ENCODE measurements around the gene P2RX6.

The P2RX6 gene

DNA sequence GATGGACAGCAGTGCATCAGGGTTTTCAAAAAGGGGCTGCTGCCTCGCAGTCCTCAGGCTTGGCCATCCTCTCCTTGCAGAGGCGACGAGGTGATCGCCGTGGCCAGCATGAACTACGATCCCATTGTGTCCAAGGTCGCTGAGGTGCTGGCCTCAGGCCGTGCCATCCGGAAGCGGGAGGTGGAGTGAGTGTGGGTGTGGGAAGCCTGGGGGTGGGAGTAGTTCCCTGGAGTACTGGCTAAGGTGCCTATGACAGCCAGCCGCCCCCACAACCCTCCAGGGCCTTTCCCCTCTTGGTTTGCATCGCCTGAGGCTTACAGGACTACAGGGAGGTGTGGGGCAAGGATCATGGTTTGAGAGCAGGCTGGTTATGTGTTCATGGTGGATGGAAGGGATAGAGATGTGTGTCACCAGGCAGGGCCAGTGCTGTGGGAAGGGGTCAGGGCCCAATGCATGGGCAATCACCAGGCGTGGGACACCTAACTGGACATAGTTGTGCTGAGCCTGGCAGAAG, 35.0 kb upstream of the P2RX6 start:
- DNase-seq (ENCODE audit: low read depth in 2 of 2), result no peak

DNA sequence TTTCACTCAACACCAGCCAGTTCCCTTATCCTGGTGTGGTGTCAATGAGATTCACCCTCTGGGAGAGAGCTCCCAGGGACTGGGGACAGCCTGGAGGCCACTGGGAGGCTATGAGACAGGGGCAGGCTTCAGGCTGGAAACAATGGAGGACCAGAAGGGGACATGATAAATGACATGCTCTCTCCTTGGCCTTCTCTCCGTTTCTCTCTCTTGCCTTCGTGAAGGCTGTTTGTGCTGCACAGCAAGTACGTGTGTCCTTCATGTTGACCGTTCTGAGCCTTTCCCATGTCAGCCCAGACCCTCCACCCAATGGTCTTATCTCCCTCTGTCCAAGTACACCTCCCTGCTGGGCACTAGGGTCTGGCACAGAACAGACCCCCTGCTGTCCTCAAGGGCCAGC, 34.4 kb upstream of the P2RX6 start:
- no peak for DNase-seq (ENCODE audit: low read depth in 2 of 2)

DNA sequence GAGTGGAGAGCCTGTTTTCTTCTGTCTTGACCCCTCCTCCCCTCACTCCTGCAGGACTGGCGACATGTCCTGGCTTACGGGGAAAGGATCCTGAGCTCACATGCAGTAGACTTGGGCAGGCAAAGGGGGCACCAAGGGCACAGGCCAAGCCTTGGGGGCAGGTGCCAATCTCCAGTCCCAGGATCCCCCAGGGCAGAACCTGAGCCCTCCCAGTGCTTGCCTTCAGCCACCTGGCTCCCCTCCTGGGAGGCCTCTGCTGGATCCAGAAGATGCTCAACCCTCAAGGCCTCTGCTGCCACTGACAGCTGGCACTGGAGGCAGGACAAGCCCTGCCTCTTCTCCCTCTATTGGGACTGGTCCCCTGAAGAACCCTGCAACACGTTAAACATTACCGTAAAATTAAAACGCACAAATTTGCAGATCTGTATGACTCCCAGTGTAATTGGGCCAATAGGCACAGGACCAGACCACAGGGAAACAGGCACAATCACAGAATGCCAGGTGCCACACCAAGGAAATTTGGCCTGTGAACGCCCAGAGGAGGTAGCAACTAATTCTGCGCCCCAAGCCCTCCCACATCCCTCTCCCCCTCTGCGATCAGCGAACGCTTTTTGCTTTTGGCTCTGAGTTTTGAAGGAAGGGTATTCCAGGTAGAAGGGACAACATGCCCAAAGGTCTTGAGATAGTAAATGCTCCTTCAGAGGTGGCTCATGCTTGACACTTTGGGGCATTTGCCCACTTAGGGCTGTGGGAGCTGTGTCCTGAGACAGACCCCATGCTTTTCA, 33.8 kb upstream of the P2RX6 start:
- DNase-seq (ENCODE audit: low read depth in 2 of 2), result no peak

DNA sequence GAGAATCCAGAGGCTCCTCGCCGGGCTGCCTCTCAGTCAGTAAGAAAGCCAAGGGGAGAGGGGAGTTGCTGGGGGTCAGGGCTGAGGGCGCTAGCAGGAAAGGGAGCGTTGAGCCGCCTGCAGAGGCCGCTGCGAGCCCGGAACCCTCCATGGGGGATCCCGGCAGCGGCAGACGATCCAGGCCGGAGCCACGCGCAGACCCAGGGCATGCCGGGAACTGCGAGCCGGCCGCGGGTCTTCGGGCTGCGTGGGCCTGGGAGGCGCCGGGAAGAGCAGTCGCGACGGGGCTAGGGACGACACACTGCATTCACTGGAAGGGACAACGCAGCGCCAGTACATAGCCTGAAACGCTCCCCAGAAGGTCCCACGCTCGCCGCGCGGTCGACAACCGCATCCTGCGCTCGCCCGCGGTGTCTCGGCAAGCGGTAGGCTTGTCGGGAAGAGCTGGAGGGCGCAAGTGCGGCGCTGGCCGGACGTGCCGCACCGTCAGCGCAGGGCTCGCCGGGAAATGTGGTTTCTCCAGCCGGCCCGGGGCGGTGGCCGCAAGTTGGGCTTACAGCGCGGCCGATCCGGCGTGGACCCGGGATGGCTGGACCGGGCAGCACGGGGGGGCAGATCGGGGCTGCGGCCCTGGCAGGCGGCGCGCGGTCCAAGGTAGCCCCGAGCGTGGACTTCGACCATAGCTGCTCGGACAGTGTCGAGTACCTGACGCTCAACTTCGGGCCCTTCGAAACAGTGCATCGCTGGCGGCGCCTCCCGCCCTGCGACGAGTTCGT, 33.0 kb upstream of the P2RX6 start, which contains the start of gene LZTR1:
Gene LZTR1 (plus strand): TSS at position 511 of the 776 bp plus-strand sequence. CDS start 75 bp downstream, at position 586.
- DNase-seq (ENCODE audit: low read depth in 2 of 2), result peak; percentile 47 to 69

DNA sequence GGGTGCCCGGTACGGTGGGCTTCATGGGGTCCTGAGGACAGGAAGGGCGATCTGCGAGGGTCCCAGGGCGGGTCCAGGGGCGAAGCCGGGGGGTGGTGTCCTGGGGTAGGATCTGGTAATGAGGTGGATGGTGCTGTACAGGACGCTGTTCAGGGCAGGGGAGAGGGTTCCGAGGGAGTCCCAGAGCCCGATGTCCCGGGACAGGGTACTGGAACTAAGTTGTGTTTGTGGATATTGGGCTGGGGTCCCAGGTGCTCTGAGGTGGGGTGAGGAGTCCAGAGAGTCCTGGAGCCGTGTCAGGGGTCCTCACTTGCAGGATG, 32.4 kb upstream of the P2RX6 start:
- DNase-seq (ENCODE audit: low read depth in 2 of 2), result no peak

DNA sequence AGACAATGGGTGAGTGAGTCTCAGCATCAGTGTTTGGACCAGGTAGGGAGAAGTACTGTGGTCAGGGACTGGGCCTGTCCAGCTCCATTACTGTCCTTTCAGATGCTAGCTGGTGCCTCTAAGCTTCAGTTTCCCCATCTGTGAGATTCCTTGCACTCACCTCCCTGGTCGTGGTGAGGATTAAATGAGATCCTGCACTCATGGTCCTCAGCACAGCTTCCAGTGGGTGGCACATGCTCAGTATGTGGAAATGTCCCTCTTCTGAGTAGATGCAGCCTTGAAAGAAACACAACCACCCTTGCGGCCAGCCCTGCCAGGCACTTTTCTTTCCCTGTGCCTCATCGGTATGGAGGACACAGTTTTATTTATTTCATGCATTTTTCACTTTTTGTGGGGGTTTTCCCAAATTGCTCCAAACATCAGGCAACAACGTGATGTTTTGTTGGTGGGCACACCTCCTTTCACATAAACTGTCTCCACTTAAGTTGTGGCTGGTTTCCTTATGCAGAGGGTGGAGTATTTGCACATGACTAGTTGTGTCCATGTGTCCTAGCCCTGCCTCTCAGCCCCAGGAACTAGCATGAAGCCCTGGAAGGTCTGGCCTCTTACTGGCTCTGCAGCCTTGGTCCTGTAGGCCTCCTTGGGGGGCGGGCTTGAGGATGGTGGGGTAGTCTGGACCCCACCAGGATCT, 31.7 kb upstream of the P2RX6 start:
- no peak for DNase-seq (ENCODE audit: low read depth in 2 of 2)

DNA sequence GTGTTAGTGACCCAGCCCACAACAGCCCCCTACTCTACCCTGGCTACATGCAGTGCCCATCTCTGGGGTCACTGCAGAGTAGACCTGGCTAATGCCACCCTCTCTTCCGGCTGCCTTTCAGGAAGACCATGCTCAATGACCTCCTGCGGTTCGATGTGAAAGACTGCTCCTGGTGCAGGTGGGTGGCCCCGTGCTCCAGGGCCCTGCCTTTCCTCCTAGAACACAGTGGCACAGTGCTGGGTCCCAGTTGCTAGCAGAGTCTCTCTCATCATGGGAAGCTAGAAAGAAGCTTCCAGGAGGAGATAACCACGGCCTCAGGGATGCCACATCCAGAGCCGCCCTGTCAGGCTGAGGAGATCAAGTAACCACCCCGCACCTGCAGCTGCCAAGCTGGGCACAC, 29.2 kb upstream of the P2RX6 start:
- DNase-seq (ENCODE audit: low read depth in 2 of 2), result no peak

DNA sequence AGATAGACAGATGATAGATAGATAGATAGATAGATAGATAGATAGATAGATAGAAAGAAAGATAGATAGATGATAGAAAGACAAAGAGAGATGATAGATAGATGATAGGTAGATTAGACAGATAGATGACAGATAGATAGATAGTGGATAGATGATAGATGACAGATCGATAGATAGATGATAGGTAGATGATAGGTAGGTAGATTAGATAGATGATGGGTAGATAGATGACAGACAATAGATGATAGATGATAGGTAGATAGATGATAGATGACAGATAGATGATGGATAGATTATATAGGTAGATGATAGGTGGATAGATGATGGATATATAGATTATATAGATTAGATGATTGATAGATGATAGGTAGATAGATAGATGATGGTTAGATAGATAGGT, 28.6 kb upstream of the P2RX6 start:
- no peak for DNase-seq (ENCODE audit: low read depth in 2 of 2)

DNA sequence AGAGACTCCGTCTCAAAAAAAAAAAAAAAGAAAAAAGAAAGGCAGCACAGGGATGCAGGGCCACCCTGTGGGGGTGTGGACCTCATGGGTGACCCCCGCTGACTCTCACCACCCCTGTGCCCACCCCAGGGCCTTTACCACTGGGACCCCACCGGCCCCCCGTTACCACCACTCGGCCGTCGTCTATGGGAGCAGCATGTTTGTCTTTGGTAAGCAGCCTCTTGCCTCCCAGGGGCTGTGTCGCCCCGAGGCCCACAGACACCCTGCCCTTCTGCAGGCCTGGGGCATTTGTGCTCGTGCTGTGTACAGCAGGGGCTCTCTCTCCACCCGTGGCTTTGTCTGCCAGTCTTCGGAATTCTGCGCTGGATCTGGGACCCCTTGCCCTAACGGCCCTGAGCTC, 27.6 kb upstream of the P2RX6 start:
- no peak for DNase-seq (ENCODE audit: low read depth in 2 of 2)

DNA sequence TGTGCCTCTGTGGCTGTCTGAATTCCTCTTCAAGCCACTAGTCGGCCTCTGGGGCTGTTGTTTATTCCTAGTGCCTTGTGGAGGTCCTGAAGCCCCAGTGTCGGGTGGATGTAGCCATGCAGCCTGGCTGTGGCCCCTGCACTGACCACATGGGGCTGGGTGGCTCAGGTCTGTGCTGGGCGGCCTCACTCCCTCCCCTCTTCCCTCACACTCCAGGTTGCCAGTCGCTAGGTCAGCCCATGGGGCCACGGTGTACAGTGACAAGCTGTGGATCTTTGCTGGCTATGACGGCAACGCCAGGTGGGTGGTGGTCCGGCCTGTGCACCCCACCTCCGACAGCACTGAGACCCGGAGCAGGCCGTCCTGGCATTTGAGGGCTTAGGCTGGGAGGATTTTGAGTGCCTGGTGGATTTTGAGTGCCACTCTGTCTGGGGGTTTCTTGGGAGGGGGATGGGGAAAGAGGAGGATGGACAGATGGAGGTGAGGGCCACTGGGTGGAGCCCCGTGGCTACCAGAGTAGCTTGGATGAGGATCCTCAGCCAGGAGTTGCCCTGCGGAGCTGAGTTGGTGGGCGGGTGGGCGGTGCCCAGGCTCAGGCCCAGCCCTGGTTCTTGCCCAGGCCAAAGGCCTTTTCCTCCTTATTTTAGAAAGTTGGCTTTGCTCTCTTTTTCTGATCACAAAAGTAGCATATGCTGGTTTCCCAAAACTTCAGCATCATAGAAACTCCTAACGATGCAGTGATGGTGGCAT, 26.2 kb upstream of the P2RX6 start:
- no peak for DNase-seq (ENCODE audit: low read depth in 2 of 2)

DNA sequence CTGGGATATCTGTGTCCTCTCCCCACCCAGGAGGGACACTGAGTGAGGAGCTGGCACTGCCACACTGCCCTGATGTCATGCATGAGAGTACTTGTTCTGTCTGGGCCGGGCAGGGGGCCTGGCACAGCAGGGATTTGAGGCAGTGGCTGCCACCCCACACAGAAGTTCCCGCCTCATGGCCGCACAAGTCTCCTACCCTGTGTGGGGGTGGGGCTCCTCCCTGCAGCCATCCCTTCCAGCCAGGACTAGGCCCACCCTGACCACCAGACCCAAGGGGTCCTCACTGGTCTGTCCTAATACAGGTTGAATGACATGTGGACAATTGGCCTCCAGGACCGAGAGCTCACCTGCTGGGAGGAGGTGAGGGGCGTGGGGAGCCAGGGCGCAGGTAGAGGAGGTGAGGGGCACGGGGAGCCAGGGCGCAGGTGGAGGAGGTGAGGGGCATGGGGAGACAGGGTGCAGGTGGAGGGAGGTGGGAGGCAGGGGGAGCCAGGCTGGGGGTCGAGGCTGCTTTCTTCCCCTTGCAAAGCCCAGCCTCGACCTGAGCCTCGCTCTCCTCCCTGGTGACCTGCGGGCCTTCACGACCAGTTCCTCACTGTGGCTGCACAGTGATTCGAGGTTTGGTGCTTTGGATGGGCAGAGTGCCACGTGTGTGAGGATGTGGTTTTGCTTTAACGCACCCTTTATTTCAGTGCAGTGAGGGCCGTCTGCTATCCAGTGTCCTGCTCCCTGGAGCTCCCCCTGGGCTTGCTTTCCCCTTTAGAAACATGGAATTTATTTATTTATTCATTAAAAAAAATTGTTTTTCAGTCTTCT, 25.4 kb upstream of the P2RX6 start:
- DNase-seq (ENCODE audit: low read depth in 2 of 2), result no peak

DNA sequence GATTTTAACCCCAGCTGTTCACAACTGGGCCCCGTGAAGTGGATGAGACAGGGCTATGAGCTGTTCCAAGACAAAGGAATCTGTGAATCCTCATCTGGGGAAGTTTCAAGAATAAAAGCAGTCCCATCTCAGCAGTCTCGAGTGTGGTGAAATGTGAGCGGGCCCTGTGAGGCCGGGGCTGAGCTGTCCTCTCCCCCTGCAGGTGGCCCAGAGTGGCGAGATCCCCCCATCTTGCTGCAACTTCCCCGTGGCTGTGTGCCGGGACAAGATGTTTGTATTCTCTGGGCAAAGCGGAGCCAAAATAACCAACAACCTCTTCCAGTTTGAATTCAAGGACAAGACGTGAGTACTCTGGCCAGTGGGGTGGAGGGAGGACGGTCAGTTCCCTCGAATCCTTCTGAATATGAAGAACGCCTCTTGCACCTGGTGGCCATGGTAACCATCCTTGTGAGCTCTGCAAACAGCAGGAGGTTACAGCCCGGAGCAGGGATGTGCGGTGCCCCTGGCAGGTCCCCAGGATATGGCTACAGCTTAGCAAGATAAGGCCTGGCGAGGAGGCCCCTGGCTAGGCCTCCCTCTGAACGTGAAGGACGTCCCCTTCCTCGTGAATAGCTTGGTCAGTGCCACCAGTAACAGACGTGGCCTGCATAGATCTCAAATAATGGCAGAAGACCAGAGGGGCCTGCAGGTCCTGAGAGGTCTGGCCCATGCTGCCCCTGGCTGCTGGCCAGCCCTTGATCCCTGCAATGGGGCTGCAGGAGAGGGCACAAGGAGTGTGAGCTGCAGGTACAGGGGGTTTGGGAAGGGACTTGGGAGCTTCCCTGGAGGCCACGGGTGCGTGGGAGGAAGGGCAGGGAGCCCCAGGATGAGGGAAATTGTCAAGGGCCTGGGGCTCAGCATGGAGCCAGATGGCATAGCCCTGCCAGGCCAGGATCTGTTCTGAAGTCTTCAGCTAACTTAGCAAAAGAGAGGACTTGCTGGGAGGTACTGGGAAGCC, 24.5 kb upstream of the P2RX6 start:
- DNase-seq (ENCODE audit: low read depth in 2 of 2), result no peak

DNA sequence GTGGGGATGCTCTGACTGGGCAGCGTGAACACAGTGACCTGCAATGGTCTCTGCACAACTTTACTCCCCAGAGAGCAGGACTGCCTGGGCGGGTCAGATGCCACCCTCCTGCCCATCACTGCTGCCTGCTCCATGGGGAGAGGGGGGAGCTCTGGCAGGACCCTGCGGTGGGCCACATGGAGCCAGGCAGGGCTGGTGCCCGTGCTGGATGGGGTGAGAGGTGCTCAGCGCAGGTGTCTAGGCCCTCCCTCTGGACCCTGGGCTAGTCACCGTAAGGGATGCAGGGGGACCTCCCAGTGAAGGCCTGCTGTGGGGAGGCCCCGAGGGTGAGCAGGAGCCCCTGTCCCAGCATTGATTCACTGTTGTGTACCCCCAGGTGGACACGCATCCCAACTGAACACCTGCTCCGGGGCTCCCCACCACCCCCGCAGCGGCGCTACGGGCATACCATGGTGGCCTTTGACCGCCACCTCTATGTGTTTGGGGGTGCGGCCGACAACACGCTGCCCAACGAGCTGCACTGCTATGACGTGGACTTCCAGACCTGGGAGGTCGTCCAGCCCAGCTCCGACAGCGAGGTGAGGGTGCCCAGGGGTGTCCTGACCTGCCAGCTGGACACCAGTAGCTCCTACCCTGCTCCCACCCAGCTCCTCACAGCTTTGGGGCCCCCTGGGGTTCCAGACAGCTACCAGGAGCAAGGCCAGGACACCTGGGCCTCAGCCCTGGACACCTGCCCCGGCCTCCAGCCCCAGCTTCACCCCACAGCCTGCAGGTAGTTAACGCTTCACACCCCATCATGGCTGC, 23.5 kb upstream of the P2RX6 start:
- DNase-seq (ENCODE audit: low read depth in 2 of 2), result no peak

DNA sequence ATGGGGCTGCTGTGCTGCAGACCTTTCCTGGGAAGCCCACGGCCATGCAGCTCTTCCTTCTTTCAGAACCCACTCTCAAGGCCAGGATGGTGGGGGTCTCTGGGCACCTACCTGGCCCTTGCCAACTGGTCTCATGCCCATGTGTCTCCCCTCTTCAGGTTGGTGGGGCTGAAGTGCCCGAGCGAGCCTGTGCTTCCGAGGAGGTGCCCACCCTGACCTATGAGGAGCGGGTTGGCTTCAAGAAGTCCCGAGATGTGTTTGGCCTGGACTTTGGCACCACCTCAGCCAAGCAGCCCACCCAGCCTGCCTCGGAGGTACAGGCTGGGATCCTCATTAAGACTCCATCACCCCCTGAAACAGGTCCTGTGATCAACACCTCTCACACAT, 22.9 kb upstream of the P2RX6 start:
- no peak for DNase-seq (ENCODE audit: low read depth in 2 of 2)

DNA sequence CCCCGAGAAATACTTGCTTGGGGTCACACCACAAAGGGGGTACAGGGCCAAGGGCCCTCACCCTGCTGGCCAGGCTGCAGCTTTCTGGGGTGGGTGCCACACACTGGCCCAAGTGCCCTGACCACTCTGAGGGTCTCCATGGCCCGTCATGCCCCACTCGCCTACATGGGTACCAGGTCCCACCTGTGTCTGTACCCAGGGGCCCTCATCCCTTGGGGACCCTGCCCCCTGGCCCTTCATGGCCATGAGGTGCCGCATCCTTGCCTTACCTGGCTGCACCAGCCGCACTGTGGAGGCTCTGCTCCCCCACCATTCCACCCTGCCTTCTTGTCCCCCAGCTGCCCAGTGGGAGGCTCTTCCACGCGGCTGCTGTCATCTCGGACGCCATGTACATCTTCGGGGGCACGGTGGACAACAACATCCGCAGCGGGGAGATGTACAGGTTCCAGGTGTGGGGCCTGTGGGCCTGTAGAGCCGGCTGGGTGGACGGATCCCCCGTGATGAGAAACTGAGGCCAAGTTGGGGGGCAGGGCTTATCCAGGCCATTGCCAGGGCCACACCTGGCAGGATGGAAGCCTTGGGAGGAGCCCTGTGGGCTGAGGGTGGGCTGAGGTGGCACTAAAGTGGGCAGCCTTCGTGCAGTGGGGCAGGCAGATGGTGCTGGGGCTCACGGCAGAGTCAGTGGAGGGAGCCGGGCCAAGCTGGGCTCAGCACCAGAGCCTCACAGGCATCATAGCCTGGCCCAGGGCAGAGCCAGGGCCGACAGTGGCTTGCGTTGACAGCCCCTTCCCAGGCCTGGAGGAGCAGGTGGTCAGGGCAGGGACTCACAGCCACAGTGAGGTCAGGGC, 22.3 kb upstream of the P2RX6 start:
- no peak for DNase-seq (ENCODE audit: low read depth in 2 of 2)

DNA sequence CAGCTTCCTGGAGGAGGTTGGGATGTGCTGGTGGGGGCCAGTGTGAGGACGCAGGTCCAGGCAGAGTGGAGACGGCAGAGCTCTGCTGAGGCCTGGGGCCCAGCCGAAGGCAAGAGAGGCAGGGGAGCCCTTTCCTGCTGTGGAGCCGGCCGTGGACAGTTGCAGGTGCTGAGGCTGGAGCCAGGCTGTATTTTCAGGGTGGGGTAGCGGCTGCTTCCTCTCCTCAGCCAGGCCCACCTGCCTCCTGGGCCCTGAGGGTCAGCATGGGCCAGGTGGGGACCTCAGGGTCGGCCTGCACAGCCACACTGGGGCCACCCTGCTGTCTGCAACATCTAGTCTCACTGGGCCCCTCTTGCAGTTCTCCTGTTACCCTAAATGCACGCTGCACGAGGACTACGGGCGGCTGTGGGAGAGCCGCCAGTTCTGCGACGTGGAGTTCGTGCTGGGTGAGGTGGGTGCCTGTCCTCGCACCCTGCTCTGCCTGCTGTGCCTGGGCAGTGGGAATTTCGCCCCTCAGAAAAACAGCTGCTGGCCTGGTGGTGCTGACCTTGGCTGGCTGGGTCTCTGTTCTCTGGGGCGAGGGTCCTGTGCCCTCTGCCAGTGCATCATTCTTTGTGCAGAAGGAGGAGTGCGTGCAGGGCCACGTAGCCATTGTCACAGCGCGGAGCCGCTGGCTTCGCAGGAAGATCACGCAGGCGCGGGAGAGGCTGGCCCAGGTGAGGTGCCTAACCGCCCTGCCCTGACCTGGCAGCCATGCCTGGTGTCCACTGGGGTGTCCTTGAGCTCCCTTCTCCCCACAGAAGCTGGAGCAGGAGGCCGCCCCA, 21.4 kb upstream of the P2RX6 start:
- no peak for DNase-seq (ENCODE audit: low read depth in 2 of 2)
